ENCODE measurements around the gene THBS2.

Gene THBS2

GRCh38 chr6:169234634-169235033 lies 19.0 kb downstream of the THBS2 start:
- TF ChIP-seq, protein P1, sequence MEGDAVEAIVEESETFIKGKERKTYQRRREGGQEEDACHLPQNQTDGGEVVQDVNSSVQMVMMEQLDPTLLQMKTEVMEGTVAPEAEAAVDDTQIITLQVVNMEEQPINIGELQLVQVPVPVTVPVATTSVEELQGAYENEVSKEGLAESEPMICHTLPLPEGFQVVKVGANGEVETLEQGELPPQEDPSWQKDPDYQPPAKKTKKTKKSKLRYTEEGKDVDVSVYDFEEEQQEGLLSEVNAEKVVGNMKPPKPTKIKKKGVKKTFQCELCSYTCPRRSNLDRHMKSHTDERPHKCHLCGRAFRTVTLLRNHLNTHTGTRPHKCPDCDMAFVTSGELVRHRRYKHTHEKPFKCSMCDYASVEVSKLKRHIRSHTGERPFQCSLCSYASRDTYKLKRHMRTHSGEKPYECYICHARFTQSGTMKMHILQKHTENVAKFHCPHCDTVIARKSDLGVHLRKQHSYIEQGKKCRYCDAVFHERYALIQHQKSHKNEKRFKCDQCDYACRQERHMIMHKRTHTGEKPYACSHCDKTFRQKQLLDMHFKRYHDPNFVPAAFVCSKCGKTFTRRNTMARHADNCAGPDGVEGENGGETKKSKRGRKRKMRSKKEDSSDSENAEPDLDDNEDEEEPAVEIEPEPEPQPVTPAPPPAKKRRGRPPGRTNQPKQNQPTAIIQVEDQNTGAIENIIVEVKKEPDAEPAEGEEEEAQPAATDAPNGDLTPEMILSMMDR (IDR thresholded peaks at IDR 0.05; ENCODE audit: extremely low read depth, insufficient read depth, missing control alignments): no peak
- DNase-seq (ENCODE audit: low spot score): no peak
- in situ Hi-C loops (cut with MboI; ENCODE audit: low pct_unique_long_range_greater_than_20kb, low sequenced_read_pairs, unreplicated experiment): no loop called here

DNA sequence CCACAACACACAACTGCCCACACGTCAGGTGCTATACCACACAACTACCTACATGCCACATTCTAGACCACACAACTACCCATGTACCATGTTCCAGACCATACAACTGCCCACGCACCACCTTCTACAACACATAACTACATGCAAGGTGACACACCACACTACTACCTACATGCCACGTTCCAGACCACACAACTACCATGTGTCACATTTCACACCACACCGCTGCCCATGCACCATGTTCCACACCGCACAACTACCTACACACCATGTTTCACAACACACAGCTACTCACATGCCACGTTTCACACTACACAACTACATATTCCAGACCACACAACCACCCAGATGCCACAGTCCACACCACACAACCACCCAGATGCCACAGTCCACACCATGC lies 19.8 kb downstream of the THBS2 start:
- no peak for DNase-seq (ENCODE audit: low spot score)
- TF ChIP-seq, protein P1 (IDR thresholded peaks at IDR 0.05; ENCODE audit: extremely low read depth, insufficient read depth, missing control alignments): no peak
- in situ Hi-C loops (cut with MboI; ENCODE audit: low pct_unique_long_range_greater_than_20kb, low sequenced_read_pairs, unreplicated experiment): no loop called here

GRCh38 chr6:169233181-169233580 lies 20.5 kb downstream of the THBS2 start:
- in situ Hi-C loops (cut with MboI; ENCODE audit: low pct_unique_long_range_greater_than_20kb, low sequenced_read_pairs, unreplicated experiment): no loop called here
- TF ChIP-seq, protein P1 (IDR thresholded peaks at IDR 0.05; ENCODE audit: extremely low read depth, insufficient read depth, missing control alignments): no peak
- no peak for DNase-seq (ENCODE audit: low spot score)

DNA sequence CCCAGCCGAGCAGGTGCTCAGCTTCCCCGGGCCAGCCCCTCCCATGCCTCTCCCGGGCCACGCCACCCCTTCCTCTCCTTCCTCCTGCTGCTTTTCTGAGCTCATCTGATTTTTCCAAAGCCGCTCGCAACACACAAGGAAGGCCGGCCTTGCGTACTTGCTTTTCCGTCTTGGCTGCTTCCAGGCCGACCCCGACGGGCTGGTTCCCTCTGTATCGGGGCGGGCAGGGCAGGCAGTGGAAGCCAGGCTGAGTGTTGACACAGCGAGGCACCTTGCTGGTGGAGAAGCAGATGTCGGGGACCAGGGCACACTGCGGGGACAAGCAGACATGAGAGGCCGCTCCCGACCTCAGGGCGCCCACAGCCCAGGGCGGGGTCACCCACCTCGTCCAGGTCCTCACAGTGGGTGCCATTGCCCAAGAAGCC lies 21.1 kb downstream of the THBS2 start:
- TF ChIP-seq, protein P1 (IDR thresholded peaks at IDR 0.05; ENCODE audit: extremely low read depth, insufficient read depth, missing control alignments): no peak
- DNase-seq (ENCODE audit: low spot score): no peak
- in situ Hi-C loops (cut with MboI; ENCODE audit: low pct_unique_long_range_greater_than_20kb, low sequenced_read_pairs, unreplicated experiment): no loop called here

- TF ChIP-seq, protein P1 (IDR thresholded peaks at IDR 0.05; ENCODE audit: extremely low read depth, insufficient read depth, missing control alignments): no peak
- no peak for DNase-seq (ENCODE audit: low spot score)
- in situ Hi-C loops (cut with MboI; ENCODE audit: low pct_unique_long_range_greater_than_20kb, low sequenced_read_pairs, unreplicated experiment): no loop called here
Observed at GRCh38 chr6:169231790-169232506, 21.7 kb downstream of the THBS2 start.

- in situ Hi-C loops (cut with MboI; ENCODE audit: low pct_unique_long_range_greater_than_20kb, low sequenced_read_pairs, unreplicated experiment): no loop called here
- TF ChIP-seq, protein P1 (IDR thresholded peaks at IDR 0.05; ENCODE audit: extremely low read depth, insufficient read depth, missing control alignments): no peak
- no peak for DNase-seq (ENCODE audit: low spot score)
Observed at GRCh38 chr6:169230946-169231789, 22.5 kb downstream of the THBS2 start.
